ENCODE data around the gene PGC. TPM values are rescaled to one million over a fixed set of nuclear protein-coding genes. Genes with fewer than 3 reads are reported as not detected.

The PGC gene
- total RNA-seq, 4 donors from 2014 or later = not detected

GRCh38 chr6:41746107-41746506 lies 1.1 kb downstream of the PGC start:
- DNase-seq (ENCODE audit: low spot score) = no peak
- TF ChIP-seq CTCF (IDR thresholded peaks at IDR 0.05) = no peak
- ATAC-seq (ENCODE audit: low FRiP score) = no peak

GRCh38 chr6:41744236-41744787 lies 2.9 kb downstream of the PGC start:
- no peak for TF ChIP-seq CTCF (IDR thresholded peaks at IDR 0.05)
- no peak for ATAC-seq (ENCODE audit: low FRiP score)
- no peak for DNase-seq (ENCODE audit: low spot score)

GRCh38 chr6:41743406-41744235 lies 3.6 kb downstream of the PGC start:
- no peak for DNase-seq (ENCODE audit: low spot score)
- TF ChIP-seq CTCF (IDR thresholded peaks at IDR 0.05) = no peak
- ATAC-seq (ENCODE audit: low FRiP score) = no peak

GRCh38 chr6:41741625-41742490 lies 5.3 kb downstream of the PGC start:
- no peak for ATAC-seq (ENCODE audit: low FRiP score)
- no peak for DNase-seq (ENCODE audit: low spot score)
- no peak for TF ChIP-seq CTCF (IDR thresholded peaks at IDR 0.05)

DNA sequence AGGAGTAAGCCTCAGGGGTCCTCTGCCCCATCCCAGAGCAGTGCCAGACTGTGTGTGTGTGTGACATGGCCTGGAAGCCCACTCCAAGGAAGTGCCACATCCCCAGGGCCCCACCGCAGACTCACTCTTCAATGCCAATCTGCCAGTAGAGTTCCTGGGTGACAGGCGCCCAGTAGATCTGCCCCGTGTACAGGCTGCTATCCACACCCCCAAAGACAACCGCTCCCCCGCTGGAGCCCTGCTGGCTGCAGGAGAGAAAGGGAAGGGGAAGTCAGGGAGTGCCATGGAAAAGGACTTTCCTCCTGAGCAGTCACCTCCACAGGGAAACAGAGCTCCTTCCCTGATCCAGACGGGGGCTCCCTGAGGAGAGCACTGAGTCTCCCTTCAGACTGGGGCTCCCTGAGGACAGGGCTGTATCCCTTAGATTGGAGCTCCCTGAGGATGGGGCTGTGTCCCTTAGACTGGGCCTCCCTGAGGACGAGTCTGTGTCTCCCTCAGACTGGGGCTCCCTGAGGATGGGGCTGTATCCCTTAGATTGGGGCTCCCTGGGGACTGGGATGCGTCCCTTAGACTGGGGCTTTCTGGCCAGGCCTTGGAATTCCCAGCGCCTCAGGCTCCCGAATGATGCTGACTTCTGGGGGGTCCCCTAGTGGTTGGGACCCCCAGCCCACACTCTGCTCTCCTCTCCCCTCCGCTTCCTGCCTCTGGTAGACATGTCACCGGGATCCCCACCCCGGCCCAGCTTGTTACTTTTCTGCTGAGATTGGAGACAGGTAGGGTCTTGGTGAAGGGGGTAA lies 6.6 kb downstream of the PGC start:
- TF ChIP-seq CTCF (IDR thresholded peaks at IDR 0.05) = no peak
- no peak for DNase-seq (ENCODE audit: low spot score)

DNA sequence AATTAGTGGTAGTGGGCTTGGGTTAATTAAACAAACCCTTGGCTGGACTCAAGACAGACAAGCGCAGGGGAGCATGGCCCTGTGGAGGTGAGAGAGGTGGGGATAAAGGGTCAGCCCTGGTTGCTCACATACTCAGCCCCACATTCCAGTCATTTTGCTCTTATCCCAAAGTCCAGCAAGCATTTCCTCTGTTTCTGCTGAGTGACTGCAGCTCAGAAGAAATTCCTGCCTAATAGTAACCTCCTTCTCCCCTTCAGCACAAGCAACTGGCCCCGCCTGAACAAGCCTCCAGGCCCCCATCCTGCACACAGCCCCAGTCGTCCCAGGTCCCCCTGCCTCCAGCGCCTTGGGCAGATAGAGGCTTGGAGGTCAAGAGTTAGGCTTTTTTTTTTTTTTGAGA lies 8.2 kb downstream of the PGC start:
- ATAC-seq (ENCODE audit: low FRiP score) (no peak), DNase-seq (ENCODE audit: low spot score) (no peak)
- TF ChIP-seq CTCF (IDR thresholded peaks at IDR 0.05) = no peak

More for the DNA sequence above, 6.6 kb downstream of the PGC start:
- ATAC-seq (ENCODE audit: low FRiP score) = no peak

Data from omental fat pad (tissue), 4 donors.